GM12878 (cell line): ENCODE measurements around the gene KIRREL1. TPM values are rescaled to one million over a fixed set of nuclear protein-coding genes. Genes with fewer than 3 reads are reported as not detected.

Experiments
- BRCA1 ChIP-seq: IDR thresholded peaks from 2 replicates; pipeline ENCODE4 v1.6.1; 2011; ENCODE audit warnings: low read depth, low read length, improper control_type of control experiment
- CBX5 ChIP-seq: sonication (generic); IDR thresholded peaks from 2 replicates; pipeline ENCODE4 v1.6.1; 2016; ENCODE audit warnings: low read depth, moderate library complexity, mild to moderate bottlenecking, inconsistent platforms
- E2F8 ChIP-seq: fragments of 450-650 bp; IDR thresholded peaks from 2 replicates; pipeline ENCODE4 v1.6.1; 2018; ENCODE audit warnings: mild to moderate bottlenecking, low read depth, moderate library complexity; ENCODE audit not compliant: partially characterized antibody
- HSF1 ChIP-seq: fragments of 150-350 bp; IDR thresholded peaks from 2 replicates; pipeline ENCODE4 v1.6.1; 2014; ENCODE audit warnings: mild to moderate bottlenecking, low read depth, low read length
- LARP7 ChIP-seq: fragments of 450-650 bp; IDR thresholded peaks from 2 replicates; pipeline ENCODE4 v1.6.1; 2017; ENCODE audit warnings: mild to moderate bottlenecking
- SPI1 ChIP-seq: IDR thresholded peaks from 2 replicates; pipeline ENCODE4 v1.6.1; 2011; ENCODE audit warnings: low read depth, mild to moderate bottlenecking, low read length, moderate library complexity, borderline replicate concordance; ENCODE audit not compliant: insufficient read depth
- TCF12 ChIP-seq: IDR thresholded peaks from 2 replicates; pipeline ENCODE4 v1.6.1; 2011; ENCODE audit warnings: low read depth, mild to moderate bottlenecking, low read length
- ZNF207 ChIP-seq: fragments of 450-650 bp; IDR thresholded peaks from 2 replicates; pipeline ENCODE4 v1.6.1; 2014; ENCODE audit warnings: antibody characterized with exemption, mild to moderate bottlenecking, borderline replicate concordance
- polyA plus RNA-seq, 11 experiments: library from polyadenylated mRNA; depleted of rRNA in 4 of 11; unstranded in 6 of 11; stranded (reverse) in 5 of 11; fragments of >200 nt; fragmentation: Nextera tagmentation in 4 of 11; fragmentation: Illumina TruSeq in 1 of 11; extraction: Ambion mirVana in 4 of 11; extraction: Trizol in 1 of 11; gene quantifications; 1 replicate in 1 of 11; 2 replicates in 10 of 11; pipeline versions ENCODE4 v1.2.1 to v1.2.3, GENCODE V29; 2011 to 2016; ENCODE audit warnings: inconsistent platforms in 2 of 11, missing spikeins in 2 of 11, low read depth in 1 of 11
- total RNA-seq, 4 experiments: library from RNA; depleted of rRNA in 3 of 4; stranded (reverse); fragments of >200 nt in 3 of 4; fragmentation: Illumina TruSeq in 1 of 4; extraction: Trizol in 1 of 4; gene quantifications; 2 replicates each; pipeline versions ENCODE4 v1.2.1 to v1.2.3, GENCODE V29; 2013 to 2021
- TF ChIP-seq, protein P1 (sequence below): fragments of 450-650 bp; conservative IDR thresholded peaks from 2 replicates; pipeline ENCODE4 v1.6.1; 2017; ENCODE audit warnings: mild to moderate bottlenecking, moderate library complexity
- TF ChIP-seq, protein P2 (sequence below): fragments of 450-650 bp; IDR thresholded peaks from 2 replicates; pipeline ENCODE4 v1.6.1; 2017; ENCODE audit warnings: mild to moderate bottlenecking, moderate library complexity
- TF ChIP-seq, protein P3 (sequence below): fragments of 450-650 bp; IDR thresholded peaks from 2 replicates; pipeline ENCODE4 v1.6.1; 2016; ENCODE audit warnings: mild to moderate bottlenecking

The KIRREL1 gene
- total and polyA plus RNA-seq, 10 of the 15 experiments (the other 5 are each of a cell fraction or from before 2014, with no cell fraction given), result 0.15 TPM; not detected in 9

DNA sequence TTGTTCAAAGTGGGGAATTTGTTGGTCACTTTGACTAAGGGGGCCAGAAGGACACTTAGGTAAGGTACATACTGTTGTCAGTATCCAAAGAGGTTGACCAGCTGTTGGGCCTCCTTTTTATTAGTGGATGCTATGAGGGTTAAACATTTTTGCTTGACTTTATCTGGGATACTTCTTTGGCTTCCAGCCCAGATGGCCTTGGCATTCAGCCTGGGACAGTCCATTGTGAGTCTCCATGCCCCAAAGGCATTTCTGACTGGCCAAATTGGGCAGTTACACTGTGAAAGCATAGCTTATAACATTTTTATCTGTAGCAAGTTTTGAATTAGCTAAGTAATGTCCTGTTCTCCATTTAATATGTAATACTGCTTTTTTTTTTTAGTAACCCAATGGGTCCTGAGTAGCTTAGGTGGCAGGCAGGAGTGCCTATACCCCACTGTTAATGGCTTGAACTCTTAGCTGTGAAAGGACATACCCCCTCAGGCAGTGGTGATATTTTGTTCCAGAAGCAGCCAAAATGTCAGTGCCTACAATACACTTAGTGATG, 151.8 kb downstream of the KIRREL1 start (continued):
- TF ChIP-seq, protein P1, sequence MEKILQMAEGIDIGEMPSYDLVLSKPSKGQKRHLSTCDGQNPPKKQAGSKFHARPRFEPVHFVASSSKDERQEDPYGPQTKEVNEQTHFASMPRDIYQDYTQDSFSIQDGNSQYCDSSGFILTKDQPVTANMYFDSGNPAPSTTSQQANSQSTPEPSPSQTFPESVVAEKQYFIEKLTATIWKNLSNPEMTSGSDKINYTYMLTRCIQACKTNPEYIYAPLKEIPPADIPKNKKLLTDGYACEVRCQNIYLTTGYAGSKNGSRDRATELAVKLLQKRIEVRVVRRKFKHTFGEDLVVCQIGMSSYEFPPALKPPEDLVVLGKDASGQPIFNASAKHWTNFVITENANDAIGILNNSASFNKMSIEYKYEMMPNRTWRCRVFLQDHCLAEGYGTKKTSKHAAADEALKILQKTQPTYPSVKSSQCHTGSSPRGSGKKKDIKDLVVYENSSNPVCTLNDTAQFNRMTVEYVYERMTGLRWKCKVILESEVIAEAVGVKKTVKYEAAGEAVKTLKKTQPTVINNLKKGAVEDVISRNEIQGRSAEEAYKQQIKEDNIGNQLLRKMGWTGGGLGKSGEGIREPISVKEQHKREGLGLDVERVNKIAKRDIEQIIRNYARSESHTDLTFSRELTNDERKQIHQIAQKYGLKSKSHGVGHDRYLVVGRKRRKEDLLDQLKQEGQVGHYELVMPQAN, result no peak
- TF ChIP-seq CBX5, result no peak
- TF ChIP-seq LARP7, result no peak
- TF ChIP-seq, protein P2, sequence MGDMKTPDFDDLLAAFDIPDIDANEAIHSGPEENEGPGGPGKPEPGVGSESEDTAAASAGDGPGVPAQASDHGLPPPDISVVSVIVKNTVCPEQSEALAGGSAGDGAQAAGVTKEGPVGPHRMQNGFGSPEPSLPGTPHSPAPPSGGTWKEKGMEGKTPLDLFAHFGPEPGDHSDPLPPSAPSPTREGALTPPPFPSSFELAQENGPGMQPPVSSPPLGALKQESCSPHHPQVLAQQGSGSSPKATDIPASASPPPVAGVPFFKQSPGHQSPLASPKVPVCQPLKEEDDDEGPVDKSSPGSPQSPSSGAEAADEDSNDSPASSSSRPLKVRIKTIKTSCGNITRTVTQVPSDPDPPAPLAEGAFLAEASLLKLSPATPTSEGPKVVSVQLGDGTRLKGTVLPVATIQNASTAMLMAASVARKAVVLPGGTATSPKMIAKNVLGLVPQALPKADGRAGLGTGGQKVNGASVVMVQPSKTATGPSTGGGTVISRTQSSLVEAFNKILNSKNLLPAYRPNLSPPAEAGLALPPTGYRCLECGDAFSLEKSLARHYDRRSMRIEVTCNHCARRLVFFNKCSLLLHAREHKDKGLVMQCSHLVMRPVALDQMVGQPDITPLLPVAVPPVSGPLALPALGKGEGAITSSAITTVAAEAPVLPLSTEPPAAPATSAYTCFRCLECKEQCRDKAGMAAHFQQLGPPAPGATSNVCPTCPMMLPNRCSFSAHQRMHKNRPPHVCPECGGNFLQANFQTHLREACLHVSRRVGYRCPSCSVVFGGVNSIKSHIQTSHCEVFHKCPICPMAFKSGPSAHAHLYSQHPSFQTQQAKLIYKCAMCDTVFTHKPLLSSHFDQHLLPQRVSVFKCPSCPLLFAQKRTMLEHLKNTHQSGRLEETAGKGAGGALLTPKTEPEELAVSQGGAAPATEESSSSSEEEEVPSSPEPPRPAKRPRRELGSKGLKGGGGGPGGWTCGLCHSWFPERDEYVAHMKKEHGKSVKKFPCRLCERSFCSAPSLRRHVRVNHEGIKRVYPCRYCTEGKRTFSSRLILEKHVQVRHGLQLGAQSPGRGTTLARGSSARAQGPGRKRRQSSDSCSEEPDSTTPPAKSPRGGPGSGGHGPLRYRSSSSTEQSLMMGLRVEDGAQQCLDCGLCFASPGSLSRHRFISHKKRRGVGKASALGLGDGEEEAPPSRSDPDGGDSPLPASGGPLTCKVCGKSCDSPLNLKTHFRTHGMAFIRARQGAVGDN, result no peak
- no peak for TF ChIP-seq BRCA1
- TF ChIP-seq HSF1, result no peak
- TF ChIP-seq E2F8, result no peak
- no peak for TF ChIP-seq ZNF207
- no peak for TF ChIP-seq TCF12
- TF ChIP-seq, protein P3, sequence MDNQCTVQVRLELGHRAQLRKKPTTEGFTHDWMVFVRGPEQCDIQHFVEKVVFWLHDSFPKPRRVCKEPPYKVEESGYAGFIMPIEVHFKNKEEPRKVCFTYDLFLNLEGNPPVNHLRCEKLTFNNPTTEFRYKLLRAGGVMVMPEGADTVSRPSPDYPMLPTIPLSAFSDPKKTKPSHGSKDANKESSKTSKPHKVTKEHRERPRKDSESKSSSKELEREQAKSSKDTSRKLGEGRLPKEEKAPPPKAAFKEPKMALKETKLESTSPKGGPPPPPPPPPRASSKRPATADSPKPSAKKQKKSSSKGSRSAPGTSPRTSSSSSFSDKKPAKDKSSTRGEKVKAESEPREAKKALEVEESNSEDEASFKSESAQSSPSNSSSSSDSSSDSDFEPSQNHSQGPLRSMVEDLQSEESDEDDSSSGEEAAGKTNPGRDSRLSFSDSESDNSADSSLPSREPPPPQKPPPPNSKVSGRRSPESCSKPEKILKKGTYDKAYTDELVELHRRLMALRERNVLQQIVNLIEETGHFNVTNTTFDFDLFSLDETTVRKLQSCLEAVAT, result no peak
- no peak for TF ChIP-seq SPI1
- TF ChIP-seq, all 136 proteins: peak for 0
